GDM1 (cell line): ENCODE results near the gene PPM1B.
"Not testable (repeated sequence)": the region's sequence is repeated elsewhere in the genome, so short reads cannot be mapped to it uniquely, and the experiment has no call there.

ENCODE experiments used
- DNase-seq: peaks from one replicate; lab custom pipeline; 2025; lab: John Stamatoyannopoulos, UW

PPM1B gene

DNA sequence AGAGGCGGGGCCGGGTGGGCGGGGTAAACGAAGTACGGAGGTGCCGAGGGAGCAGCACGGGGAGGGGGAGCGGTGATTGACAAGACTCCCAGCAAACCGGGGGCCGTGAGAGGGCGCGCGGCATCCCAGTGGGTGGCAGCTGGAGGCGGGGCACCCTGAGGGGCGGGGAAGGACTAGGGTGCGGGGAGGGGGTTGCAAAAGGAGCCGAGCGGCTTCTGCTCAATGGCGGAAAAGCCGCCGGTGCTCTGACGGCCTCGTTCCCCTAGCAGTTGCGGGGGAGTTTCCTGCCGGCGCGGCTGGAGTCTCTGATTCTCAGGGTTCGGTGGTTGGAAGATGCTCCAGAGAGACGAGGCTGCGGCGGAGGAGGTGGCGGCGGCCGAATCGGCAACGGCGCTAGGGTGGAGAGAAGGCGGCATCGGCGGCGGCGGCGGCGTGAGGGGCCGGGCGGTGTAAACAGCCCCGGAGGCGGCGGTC, at the start of gene PPM1B:
PPM1B (plus strand) TSS at position 195 of the 474 bp plus-strand sequence. CDS start 32,325 bp downstream, outside the sequence.
- peak; percentile 100 for DNase-seq

DNA sequence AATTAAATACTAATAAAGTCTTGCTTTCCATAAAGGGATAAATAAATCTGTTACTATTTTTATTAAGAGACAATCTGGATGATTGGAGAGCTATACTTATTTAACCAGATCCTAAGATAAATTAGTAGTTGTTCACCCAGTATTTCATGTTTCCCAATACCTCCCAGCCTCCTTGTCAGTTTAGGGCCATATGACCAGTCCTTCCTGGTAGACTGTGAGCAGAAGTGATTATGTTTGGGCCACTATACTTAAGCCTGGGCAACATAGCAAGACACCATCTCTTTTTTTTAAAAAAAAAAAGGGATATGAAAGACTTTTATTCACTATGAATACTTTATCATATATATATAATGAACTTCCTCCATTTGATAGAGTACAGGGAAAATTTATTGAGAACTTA, 48.8 kb upstream of the PPM1B start:
- DNase-seq = no peak

DNA sequence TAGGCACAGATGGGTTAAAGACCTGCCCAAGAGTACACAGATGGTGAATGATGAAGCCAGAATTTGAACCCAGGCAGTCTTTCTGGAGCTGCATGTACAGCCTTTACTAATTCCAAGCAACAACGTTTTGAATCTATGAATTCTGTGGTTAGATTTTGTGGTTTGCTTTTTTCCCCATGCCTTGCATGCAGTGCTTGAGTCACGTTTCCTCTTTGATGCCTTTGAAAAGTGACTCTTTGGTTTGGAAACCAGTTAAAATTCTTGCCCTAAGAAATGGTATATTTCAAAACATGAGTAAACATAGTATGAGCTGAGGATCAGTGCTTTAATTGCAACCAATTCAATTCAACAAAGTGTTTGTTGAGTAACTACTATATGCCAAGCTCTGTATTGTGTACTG, 48.2 kb upstream of the PPM1B start:
- peak; percentile 59 for DNase-seq

DNA sequence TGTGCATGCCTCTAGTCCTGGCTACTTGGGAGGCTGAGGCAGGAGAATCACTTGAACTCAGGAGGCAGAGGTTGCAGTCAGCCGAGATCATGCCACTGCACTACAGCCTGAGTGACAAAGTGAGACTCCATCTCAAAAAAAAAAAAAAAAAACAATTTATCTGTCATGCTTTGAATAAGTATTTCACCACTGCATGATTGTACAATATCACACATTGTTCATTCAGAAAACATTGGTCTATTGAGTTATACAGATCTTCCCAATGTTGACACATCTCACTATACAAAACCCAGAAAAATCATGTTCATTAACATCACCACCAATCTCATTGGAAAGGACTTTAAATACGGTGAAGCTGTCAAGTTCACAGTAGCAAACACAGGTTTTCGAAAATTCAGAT, 46.8 kb upstream of the PPM1B start:
- DNase-seq = no peak

DNA sequence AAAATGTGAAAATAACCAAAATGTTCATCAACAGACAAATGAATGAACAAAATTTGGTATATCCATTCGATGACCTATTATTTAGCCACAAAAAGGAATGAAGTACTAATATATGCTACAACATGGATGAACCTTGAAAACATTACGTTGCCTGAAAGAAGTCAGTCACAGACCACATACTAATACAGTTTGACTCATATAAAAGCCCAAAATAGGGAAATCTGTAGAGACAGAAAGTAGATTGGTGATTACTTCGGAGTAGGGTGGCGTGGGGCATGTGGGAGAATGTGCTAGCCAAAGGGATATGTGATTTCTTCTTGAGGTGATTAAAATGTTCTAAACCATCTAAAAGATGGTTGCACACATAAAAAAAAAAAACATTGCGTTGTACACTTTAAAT, 44.2 kb upstream of the PPM1B start:
- no peak for DNase-seq

DNA sequence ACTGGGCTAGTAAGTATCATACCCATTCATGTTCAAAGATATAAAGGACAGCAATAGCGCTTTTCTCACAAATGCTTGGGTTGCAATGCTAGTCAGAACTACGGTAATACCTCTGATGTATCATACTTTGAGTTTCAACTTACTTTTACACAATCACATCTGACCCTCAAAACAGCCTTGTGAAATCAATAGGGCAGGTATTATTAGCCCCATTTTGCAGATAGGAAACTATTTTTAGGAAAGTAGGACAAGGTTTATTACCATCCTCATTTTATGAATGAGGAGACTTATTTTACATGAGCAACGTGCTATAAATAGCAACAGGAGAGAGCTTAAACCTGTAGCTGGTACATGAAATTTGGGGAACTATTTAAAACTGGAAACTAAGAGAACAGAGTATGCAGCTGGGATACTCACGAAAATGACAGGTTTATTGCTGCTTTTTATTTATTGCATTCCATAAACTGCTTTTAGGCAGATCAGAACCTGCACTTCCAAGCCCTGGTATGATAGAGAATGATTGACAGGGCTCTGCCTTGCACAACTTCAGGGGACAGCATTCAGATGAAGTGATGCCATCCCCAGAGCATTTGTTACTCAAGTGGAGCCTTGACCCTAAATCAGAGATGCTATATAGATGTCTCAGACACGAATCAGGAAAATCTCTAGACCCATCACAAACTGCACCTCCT, 42.4 kb upstream of the PPM1B start:
- no peak for DNase-seq

DNA sequence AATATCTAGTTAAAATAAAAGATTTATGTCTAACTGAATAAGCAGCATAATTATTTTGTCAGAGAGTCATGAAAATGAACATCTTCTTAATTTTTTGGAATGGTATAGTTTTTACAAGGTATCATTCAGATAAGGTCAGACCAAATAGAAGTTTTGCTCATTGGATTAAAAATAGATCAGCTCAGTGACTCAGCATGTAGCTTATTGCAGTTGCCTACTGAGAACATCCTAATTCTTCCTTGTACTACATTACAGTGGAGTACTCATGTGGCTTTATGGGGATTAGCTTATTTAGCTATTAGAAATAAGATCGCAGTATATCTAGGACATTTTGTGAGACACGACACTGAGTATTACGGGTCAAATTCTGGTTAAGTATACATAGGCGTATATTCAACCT, 38.2 kb upstream of the PPM1B start:
- peak; percentile 22 for DNase-seq

DNA sequence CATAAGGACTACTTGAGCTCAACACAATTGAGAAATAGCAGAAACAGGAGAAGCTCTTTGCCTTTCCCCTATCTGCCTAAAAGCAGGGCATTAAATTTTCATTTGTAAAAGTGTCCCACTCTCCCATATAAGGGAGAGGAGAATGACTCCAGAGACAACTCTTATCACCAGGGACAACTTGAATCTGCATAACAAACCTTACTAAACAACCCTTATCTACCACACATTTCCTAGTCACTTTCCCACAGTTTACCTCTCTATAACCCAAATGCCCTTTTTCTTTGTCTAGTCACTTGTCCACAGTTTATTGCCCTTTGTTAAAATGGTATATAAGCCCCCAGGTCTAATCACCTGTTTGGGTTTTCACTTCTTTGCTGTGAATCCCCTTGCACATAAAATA, 37.5 kb upstream of the PPM1B start:
- DNase-seq = no peak

DNA sequence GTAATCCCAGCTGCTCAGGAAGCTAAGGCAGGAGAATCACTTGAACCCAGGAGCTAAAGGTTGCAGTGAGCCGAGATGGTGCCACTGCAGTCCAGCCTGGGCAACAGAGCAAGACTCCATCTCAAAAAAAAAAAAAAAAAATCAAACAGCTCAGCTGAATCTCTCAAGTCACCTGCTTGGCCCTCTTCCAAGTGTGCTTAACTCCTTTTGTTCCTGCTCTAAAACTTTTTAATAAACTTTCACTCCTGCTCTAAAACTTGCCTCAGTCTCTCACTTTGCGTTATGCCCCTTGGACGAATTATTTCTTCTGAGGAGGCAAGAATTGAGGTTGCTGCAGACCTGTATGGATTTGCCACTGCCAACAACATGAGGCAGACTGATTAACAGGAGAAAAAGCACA, 35.1 kb upstream of the PPM1B start:
- not testable (repeated sequence) for DNase-seq

DNA sequence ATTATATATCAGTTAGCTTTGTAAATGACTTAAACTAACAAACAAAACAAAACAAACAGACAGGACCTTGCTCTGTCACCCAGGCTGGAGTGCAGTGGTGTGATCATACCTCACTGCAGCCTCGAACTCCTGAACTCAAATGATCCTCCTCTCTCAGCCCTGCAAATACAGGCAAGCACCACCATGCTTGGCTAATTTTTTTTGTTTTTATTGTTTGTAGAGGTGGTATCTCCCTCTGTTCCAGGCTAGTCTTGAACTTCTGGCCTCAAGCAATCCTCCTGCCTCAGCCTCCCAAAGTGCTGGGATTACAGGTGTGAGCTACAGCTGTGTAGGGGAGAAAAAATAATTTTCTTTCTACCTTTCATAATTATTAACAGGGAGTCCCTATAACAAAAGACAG, 33.8 kb upstream of the PPM1B start:
- no peak for DNase-seq

DNA sequence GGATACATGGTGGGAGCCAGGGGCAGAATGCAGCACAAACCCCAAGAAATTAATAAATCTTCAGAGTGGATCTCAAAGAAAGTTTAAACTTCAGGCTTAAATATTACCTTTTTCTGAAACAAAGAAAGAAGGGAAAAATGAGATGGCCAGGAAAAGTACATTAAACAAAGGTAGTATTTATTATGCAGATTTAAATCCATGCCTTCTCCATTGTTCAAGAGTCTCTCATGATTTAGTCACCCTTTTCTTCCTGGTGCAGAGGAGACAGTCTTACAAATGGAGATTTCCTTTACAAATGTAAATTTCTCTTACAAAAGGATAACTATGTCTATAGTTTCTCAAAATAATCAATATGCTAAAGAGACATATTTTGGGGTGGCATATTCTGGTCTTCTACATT, 33.4 kb upstream of the PPM1B start:
- no peak for DNase-seq

DNA sequence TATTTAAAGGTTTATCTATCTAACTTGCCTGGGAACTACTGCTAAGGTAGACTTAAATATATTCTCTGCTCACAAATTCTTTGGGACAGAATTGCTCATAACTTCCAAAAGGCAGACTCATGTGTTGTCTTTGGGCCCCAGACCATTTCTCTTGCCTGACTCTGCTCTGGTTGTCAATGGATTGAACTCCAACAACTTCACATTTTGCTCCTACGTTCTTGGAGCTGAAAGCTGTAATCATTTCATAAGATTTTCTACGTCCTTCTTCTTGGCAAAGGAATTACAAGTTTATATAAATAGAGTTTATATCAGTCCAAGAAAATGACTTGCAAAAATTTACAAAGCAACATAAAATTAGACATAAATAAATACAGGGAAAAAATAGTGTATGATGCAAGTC, 32.9 kb upstream of the PPM1B start:
- no peak for DNase-seq

DNA sequence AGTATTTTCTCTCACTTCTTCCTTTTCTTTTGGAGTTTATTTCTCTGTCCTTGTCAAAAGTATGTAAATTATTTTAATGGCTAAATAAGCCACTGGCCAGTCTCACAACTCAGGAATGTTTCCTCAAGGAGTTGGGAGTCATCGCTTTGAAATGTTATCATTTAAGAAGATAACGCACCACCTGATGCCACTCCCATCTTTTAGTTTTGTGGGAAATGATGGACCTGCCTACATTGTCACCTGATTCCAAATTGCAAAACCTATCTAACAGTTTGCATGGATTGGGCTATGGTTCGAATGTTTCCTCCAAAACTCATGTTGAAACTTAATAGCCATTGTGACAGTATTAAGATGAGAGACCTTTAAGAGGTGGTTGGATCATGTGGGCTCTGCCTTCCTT, 32.4 kb upstream of the PPM1B start:
- no peak for DNase-seq

DNA sequence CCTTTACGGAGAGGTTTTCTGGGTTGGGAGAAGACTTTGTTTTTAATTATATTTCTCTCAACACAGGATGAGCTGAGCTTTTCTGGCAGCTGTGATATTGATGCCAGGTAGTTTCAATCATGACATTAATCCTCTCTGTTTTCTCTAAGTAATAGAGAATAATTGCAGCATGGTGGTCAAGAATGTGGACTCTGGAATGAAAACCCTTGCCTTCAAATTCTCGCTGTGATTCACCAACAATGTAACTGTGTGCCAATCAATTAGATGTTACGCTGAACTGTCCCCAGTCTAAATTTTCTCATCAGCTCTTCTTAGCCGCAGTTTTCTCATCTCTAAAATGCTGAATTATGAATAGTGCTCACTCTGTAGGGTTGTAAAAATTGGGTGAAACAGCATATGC, 31.6 kb upstream of the PPM1B start:
- DNase-seq = no peak

DNA sequence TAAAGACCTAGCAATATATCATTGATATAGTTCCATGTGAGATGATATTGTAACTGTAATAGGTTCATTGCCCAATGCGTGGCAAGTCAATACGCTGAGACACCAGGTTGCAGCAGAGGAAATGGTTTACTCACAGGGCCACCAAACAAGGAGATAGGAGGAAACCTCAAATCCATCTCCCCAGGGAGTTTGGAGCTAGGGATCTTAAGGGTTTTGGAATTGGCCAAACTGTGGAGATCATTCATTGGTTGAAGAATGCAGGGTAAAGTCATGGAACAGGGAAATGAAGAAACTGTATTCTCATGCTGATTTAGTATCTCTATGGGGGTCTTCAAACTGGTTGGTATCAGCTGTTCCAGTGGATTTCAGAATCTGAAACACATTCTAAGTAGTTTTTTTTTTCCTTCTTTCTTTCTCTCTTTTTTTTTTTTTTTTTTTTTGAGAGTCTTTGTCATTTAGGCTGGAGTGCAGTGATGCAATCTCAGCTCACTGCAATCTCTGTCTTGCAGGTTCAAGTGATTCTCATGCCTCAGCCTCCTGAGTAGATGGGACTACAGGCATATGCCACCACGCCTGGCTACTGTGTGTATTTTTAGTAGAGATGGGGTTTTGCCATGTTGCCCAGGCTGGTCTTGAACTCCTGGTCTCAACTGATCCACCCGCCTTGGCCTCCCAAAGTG, 30.7 kb upstream of the PPM1B start:
- DNase-seq = no peak

DNA sequence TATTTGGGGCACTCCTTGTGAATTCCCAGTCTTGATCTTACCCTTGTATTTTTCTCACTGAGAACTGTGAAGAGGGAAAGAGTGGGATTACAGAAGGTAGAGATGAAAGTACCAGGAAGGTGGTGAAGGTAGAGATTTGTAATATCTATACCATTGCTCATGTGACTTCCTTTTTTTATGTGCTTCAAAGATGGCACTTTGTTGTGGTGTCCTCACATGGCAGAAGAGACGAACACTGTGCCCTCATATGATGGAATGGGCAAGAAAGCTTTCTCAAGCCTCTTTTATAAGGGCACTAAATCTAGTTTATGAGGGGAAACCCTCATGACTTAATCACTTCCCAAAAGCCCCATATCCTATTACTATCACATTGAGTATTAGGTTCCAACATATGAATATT, 28.9 kb upstream of the PPM1B start:
- no peak for DNase-seq

DNA sequence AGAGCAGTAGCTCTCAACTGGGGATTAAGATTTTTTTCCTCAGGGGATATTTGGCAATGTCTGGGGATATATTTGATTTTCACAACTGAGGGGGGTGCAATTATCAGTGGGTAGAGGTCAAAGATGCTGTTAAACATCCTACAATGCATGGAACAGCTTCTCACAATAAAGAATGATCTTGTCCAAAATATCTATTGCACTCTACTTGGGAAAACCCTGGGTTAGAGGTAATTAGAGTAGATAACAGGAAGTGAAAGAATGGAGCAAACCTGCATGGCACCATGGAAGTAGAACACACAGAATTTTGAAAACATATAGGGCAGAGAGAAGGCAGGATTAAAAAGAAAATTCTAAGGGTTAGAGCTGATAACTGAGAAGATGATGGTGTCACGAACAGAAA, 26.4 kb upstream of the PPM1B start:
- no peak for DNase-seq

DNA sequence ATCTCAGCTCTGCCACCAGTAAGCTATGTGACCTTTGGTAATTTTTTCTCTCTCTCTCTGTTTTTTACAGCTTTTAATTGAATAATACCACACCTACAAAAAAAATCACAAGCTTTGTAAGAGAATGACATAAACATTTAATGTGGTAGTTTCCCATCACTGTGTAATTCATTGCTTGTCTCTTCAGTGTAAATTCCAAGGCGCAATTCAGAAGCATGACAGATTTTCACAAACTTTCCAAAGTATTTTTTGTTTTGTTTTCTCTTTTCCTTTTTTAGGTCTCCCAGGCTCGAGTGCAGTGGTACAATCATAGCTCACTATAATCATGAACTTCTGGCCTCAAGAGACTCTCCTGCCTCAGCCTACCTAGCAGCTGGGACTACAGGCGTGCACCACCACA, 25.0 kb upstream of the PPM1B start:
- DNase-seq = no peak

DNA sequence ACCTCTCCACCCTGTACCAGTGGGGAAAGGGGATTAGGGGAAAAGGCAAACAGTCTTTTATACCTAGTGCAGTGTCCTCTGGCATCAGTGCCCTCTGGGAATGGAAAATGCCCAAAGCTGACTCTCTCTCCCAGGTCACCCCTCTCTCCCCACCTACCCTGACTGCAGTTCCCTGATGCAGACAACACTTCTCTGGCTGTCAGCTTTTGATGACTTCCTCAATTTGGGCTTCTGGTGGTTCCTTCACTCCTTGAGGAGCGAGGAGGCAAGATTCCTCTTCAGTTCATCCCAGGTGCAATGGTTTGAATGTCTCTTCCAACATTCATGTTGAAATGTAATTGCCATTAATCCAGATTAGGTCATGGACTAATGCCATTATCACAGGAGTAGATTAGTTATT, 19.7 kb upstream of the PPM1B start:
- DNase-seq = no peak

DNA sequence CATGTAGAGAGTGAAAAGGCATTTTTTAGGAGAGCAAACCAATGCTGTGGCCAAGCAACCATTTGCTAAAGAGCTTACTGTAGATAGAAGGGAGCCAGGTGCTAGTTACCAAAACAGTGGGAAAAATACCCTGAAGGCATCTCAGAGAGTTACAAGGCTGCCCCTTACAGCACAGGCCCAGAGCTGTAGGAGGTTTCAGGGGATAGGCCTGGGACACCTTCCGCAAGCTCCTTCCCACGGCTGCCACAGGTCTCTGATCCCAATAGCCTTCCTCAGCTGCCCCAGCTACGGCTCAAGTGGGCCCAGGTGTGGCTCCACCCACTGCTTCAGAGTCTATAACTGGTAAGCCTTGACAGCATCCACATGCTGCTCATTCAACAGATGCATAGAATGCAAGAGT, 18.2 kb upstream of the PPM1B start:
- DNase-seq = no peak

DNA sequence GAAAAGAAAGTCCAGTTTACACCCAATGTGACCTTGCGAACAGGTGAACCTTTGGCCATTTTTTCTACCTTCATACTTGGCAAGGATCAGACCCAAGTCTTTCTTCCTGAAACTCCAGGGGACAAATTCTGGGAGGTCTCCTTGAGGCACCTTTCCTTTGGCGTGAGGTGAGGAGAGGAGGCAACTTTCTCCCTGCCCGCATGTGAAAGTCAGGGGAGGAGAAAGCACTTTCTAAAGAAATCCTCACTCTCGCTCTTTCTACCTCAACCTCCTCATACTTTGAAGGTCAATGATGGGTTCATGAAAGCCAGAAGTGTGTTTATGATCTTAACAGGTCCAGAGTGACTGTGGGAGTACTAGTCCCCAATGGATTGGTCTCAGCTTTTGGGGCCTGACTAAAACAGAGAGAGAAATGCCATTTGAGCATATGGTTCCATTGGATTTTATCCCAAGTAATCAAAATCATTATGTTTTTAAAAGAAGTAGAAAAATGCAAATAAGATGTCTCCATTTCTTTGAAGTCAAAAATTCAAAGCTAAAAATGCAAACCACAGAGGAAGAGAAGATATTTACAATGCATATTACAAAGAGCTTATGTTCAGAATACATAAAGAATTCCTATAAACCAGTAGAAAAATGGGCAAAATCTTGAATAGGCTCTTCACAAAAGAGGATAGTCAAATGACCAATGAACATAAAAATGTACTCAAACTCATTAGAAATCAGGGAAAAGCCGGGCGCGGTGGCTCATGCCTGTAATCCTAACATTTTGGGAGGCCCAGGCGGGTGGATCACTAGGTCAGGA, 15.6 kb upstream of the PPM1B start:
- no peak for DNase-seq

DNA sequence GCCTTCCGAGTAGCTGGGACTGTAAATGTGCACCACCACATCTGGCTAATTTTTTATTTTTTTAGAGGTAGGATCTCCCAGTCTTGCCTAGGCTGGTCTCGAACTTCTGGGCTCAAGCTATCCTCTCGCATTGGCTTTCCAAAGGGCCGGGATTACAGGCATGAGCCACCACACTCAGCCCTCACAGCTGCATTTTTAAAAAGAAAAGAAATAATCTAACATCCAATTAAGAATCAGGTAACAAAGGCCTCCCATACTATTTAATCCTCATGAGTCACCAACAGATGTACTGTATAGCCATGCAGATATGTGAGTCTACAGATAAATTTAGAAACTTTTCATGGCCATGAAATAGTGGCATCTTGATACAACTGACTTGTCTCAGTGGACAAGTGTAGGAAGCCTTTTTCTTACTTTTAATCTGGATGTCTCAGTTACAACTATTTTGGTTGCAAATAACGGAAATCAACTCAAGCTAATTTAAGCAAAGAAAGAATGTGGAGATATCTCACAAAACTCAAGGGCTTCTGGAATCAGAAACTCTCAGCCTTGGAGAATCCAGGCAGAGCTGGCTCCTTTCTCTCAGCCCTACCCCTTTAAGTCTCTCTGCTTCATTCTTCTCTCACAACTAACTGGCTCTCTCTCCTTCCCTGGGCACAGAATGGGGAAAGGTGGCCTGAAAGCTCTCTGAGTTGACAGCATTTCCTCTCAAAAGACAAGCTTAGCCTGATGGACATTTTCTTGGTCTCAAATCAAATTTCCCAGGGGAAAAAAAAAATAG, 12.8 kb upstream of the PPM1B start:
- no peak for DNase-seq
